Gastroesophageal sphincter (tissue), 3 donors: ENCODE results near the gene CPM.

ENCODE experiments used
- POLR2AphosphoS5 ChIP-seq: sonication (generic); formaldehyde crosslinking; IDR thresholded peaks from one replicate; pipeline ENCODE4 v1.6.1; 2017; ENCODE audit warnings: antibody characterized with exemption
- TF ChIP-seq, protein P1 (sequence below), 4 experiments: fragments of 200-600 bp in 2 of 4; fragments of 450-650 bp in 2 of 4; sonication (generic) in 1 of 4; IDR thresholded peaks; one replicate each; pipeline ENCODE4 v1.5.1; 2017 to 2019; ENCODE audit warnings: antibody characterized with exemption in 4 of 4, mild to moderate bottlenecking in 2 of 4, moderate library complexity in 2 of 4

GRCh38 chr12:68980476-68981212 lies 47.7 kb upstream of the CPM start:
- TF ChIP-seq, protein P1, sequence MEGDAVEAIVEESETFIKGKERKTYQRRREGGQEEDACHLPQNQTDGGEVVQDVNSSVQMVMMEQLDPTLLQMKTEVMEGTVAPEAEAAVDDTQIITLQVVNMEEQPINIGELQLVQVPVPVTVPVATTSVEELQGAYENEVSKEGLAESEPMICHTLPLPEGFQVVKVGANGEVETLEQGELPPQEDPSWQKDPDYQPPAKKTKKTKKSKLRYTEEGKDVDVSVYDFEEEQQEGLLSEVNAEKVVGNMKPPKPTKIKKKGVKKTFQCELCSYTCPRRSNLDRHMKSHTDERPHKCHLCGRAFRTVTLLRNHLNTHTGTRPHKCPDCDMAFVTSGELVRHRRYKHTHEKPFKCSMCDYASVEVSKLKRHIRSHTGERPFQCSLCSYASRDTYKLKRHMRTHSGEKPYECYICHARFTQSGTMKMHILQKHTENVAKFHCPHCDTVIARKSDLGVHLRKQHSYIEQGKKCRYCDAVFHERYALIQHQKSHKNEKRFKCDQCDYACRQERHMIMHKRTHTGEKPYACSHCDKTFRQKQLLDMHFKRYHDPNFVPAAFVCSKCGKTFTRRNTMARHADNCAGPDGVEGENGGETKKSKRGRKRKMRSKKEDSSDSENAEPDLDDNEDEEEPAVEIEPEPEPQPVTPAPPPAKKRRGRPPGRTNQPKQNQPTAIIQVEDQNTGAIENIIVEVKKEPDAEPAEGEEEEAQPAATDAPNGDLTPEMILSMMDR (IDR thresholded peaks at IDR 0.05) = no peak
- no peak for TF ChIP-seq POLR2AphosphoS5
